GM19099 (cell line): ENCODE results near the gene TTLL8.

Source experiments
- POLR2A ChIP-seq: IDR thresholded peaks from 3 replicates; pipeline ENCODE4 v1.6.1; 2011; ENCODE audit warnings: low read depth; ENCODE audit not compliant: insufficient read length; ENCODE audit errors: extremely low read depth

Gene TTLL8

DNA sequence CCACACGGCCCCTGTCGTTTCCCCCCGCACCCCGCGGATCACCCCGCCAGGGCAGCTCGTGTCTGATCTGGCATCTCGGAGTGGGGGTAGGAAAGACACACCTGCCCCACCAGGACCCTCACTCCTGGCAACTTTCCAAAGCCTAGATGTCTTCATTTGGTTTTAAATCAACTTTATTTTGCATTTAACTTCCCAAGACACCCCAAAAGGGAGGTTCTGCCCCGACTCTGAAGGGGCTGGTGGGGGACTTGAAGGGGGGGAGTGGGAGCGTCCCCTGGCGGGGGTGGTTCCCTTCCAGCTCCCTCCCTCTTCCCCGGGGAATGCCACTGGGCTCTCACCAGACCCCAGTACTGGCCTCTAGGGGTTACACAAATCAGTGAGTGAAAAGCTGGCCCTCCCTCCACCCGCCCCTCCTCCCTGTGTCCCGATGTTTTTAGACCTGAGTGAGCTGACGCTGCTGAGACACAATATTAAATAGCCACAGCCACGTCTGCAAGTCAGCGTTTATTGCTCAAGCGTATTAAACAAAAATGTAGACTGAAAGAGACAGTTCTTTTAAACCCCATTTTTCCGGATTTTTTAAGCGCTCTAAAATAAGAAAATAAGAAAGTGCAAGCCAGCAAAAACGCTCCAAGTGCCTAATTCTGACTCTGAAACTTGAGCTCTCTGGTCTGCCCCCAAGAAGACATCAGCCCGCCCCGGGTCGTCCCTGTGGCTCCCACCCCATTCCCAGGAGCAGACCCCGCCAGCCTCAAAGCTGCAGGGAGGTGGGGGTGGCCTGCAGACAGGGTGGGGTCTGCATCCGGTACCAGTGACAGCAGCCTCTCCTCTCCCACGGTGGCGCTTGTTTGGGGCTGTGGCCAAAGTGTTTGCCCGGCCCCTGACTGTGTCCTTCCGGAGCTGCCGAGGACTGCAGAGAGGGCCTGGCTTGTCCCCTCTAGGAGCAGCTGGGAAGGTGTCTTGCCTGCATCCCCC, 1.1 kb upstream of the TTLL8 start:
- TF ChIP-seq POLR2A, result no peak

DNA sequence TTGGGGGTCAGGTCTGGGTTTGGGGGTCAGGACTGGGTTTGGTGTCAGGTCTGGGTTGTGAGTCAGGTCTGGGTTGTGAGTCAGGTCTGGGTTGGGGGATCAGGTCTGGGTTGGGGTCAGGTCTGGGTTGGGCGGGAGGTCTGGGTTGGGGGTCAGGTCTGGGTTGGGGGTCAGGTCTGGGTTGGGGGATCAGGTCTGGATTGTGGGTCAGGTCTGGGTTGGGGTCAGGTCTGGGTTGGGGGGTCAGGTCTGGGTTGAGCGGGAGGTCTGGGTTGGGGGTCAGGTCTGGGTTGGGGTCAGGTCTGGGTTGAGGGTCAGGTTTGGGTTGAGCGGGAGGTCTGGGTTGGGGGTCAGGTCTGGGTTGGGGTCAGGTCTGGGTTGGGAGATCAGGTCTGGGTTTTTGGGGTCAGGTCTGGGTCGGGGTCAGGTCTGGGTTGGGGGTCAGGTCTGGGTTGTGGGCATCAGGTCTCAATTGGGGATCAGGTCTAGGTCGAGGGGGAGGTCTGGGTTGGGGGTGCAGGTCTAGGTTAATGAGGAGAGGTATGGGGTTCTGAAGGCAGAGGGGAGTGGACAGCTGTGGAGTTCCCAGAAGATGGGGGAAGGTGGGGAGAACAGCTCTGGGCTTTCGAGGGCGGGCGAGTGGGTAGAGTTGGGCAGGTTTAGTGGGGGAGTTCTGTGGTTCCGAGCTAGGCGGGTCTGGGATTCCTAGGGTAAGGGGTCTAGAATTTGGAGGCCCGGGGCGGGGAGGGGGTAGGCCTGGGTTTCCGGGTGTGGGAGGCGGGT, 629 bp downstream of the TTLL8 start:
- no peak for TF ChIP-seq POLR2A

DNA sequence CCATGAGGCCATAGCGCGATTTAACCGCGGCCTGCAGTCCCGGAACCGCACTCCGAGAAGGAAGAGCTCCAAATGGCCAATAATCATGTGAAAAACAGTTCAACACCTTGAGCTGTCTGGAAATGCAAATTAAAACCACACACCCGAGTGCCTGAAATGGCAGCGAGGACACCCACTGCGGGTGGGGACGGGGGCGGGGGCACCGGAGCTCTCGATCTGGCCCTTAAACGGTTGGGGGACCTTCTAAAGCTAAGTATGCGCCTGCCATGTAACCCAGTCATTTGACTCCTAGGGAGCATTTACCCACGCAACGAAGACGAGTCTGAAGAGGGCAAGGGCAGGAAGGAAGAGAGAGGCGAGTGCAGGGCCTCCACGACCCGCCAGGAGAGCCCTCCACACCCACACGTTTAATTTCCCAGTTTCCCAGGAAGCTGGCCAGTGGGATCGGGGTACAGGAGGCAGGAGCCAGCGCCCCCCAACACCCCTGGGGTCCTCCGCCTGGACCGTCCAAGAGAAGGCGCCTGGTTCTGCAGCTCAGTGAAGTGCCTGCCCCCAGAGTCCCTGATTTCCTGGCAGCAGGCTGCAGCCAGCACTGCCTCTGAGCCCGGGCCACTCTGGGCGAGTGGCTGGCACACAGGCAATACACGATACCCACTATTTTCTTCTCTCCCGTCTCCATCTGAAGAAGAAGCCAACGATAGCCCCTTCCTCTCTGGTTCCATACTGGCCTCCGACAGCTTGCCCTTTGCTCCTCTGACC, 1.7 kb downstream of the TTLL8 start:
- TF ChIP-seq POLR2A, result no peak

DNA sequence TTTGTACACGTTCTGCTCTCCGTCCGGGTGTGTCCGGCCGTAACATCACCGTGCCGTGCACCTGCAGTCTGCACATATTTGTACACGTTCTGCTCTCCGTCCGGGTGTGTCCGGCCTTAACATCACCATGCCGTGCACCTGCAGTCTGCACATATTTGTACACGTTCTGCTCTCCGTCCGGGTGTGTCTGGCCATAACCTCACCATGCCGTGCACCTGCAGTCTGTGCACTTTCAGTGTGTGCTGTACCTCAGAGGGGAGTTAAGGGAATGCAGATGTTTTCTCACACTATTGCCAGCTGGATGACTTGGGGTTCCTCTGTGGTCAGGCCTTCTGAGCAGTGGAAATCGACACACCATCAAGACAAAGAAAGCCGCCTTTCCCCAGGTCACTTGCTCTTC, 4.2 kb downstream of the TTLL8 start:
- TF ChIP-seq POLR2A, result no peak

DNA sequence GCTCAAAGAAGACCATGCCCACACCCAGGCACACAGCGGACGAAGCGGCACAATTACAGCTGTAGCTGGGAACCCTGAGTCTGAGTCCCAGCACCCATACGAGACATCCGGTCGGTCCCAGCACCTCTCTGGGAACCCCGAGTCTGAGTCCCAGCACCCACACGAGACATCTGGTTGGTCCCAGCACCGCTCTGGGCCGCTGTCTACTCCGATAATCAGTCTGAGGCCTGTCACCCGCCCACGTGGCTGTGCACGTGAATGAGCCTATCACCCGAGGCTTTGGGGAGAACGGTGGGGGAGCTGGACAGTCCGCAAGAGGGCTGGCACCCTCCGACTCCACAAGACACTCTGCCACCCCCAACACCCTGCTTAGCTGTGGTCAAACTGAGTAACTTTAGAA, 6.2 kb downstream of the TTLL8 start:
- TF ChIP-seq POLR2A, result no peak

DNA sequence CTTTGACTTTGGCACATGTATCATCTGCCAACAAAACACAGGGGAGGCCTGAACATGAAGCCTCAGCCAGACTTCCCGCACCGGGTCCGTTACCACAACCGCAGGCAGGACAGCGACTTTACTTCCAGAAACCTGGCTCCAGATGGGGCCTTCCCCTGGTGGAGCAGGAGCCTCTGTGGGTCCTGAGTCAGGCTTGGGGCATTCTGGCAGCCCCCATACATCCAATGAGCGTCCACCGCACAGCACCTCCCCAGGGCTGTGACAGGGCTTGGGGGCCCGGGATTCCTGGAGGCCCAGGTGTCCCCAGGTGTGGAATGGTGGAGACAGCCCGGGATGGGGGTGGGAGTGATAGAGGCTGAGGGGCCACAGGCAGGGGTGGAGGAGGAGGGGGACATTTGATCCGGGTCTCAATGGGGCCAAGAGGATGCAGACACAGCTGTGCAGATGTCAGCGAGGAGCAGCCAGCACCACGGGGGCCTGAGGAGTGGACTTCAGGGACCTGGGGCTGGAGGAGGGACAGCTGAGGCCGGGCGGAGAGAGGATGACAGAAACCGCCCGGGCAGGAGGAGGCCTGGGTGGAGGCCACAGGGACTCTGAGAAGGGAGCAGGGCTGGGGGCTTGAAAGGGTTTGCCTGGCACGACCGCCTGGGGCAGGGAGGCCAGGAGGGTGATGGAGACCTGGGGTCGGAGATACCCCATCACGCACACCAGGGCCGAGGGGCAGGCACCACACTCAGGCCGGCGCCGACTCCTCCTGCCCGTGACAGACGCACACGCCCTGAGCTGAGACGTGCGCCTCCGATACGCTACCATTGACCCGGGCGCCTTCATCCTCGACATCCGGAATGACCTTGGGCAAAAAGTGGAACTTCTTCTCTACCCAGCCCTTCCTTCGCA, 8.6 kb downstream of the TTLL8 start:
- TF ChIP-seq POLR2A, result no peak

DNA sequence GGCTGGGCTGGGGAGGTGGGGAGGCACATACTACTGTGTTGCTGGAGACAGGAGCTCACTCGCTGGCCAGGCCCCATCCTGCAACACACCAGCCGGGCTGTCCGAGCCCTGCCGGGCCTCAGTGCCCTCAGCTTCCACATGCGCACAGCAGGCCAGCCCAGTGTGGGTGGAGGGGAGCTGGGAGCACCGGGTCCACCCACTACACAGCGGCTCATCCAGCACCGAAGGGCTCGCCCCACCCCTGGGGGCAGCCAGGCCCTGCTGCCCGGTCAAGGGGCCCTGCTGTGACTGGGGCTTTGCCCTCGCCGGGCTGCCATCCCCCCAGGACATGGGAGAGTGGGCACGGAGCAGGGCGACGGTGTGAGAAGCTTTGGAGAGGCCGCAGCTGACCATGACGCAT, 9.3 kb downstream of the TTLL8 start:
- no peak for TF ChIP-seq POLR2A

DNA sequence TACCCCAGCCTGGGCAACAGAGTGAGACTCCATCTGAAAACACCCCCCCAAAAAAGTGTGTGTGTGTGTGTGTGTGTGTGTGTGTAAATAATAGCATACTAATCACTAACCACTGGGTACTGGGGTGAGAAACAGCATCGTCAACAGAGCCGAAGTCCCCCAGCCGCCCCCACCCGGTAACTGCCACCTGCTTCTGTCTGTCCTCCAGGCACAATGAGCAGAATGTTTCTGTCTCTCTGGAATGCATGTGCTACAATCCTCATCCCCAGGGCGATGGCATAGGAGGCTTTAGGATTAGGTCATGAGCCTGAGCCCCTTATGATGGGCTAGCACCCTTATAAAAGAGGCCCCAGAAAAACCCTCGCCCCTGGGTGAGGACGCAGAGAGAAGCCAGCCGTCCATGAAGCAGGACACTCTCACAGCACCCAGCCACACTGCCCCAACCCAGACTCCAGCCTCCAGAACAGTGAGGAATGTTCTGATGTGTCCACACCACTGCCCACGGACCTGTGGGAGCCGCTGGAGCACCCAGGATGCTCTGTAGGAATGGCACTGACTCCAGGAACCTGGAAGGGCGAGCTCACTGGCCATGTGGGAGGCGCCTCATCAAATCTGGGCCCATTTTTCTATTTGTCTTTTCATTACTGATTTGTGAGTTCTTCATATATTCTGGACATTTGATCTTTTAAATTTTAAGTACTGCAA, 9.9 kb downstream of the TTLL8 start:
- TF ChIP-seq POLR2A, result no peak

DNA sequence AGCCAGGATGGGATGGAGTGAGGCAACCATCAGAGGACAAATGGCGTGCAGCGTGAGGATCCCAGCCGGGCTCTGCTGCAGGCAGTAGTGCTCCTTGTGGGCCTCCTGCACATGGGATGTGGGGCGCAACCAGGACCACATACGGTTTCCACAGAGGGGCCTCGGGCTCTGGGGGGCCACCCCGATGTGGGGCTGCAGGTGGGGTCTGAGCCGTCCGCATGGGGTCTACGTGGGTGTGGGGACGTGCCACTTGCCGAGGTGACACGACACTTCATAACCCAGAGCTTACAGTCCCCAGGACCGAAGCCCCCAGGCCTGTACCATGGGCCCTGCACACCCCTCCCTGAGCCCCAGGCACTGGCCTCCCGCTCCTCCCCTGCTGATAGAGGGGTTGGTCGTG, 10.8 kb downstream of the TTLL8 start:
- TF ChIP-seq POLR2A, result no peak

DNA sequence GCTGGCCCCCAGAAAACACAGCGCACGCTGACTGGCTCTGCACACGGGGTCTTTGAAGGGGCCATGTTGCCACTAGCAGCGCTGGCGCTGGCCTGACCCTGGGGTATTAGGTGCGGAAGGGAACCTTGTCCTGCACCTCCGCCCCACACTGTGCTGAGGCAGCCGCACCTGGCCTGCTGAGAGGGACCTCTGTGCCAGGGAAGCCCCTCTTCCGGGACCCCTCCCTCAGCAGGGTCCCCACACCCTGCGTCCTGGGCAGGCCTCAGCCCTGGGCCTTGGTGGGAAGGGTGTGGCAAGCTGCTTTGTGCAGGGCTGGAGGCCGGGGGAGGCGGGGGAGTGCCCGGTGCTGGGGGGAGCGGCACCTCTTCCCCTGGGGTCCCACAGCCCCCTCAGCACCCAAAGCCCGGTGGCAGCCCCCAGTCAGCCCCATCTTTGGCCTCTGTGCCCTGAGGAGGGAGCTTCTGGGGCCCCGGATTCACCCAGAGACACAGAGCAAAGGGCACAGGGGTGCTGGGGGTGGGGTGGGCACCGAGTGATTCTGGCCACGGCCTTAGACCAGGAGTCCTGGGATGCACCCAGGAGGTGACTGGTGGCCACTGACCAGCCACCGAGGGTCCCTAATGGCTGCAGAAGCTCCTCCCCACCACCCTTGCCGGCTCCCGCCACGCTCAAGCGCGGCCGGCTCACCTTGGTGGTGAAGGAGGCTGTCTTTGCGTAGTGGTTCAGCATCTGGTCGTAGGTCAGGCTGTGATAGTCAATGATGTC, 11.4 kb downstream of the TTLL8 start:
- no peak for TF ChIP-seq POLR2A

DNA sequence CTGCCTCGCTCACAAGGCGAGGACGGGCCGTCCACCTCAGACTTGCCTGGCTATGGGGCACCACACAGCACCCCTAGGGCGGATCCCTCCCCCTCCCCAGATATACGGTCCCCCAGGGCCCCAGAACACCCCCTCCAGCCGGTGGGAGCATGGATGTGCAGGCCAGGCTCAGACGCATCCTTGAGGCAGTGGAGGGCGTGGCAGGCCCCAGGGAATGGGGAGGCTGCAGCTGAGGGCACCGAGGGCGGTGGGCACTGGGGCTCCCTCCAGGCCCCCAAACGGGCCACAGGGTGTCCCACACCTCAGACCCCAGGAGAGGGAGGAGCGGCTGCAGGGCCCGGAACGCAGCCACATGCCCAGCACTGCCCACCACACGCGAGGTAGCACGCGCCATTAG, 12.1 kb downstream of the TTLL8 start:
- TF ChIP-seq POLR2A, result no peak

DNA sequence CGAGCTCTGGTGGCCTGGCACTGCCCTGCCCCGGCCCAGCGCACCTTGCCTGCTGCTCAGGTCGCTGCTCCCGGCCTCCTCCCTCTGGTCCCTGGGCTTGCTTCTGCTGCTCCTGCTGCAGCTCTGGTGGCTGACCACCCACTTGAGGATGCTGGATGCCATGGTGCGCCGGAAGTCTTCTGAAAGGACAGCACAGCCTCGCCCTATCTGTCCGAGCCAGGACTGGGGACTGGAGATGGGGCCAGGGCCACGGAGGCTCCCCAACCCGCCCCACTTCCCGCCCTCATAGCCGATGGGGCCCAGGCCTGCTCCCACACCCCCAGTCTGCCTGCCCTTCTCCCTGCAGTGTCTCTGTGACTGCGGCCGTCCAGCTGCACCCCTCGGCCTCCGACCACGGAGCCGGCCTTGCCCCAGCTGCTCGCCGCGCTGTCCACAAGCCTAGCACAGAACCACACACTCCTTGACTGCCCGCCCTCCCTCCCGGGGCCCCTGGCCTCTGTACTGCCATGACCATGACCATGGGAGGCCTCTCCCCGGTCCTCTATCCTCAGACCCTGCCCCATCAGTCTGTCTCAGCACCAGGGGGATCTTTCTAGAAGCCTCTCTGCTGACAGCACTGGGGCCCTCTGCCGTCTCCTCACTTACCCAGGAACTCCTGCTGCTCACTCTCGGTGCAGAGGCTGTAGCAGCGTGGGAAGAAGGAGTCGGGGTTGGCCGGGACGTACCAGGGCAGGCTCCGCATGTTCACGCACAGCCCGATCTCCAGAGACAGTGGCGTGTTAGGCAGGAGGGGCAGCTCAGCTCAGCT, 12.7 kb downstream of the TTLL8 start:
- no peak for TF ChIP-seq POLR2A
